Measurements from ENCODE around the gene LGALS3BP. TPM values are rescaled to one million over a fixed set of nuclear protein-coding genes. Genes with fewer than 3 reads are reported as not detected.

Gene LGALS3BP
- total RNA-seq, 4 donors from 2014 or later = 38.5 to 84.1 (median 45.7) TPM

GRCh38 chr17:78988152-78988551 lies 8.4 kb upstream of the LGALS3BP start:
- intact Hi-C loops (cut with DNase I; ENCODE audit: low total_unique reads) = no loop called here
- DNase-seq (ENCODE audit: low spot score in 2 of 2) = no peak
- no peak overlapping the region for H3K4me3 ChIP-seq (ENCODE audit: low read depth, poor library complexity, severe bottlenecking)
- WGBS, 2 donors = 68% methylated on average over 6 of the region's 6 CpGs
- TF ChIP-seq POLR2A (IDR thresholded peaks at IDR 0.05) (no peak), CTCF (IDR thresholded peaks at IDR 0.05) (no peak)

GRCh38 chr17:78986649-78987328 lies 7.1 kb upstream of the LGALS3BP start:
- intact Hi-C loops (cut with DNase I; ENCODE audit: low total_unique reads) = no loop called here
- TF ChIP-seq CTCF (IDR thresholded peaks at IDR 0.05) (no peak), POLR2A (IDR thresholded peaks at IDR 0.05) (no peak)
- no peak overlapping the region for H3K4me3 ChIP-seq (ENCODE audit: low read depth, poor library complexity, severe bottlenecking)
- 4 to 5% methylated on average over 15 of the region's 15 CpGs for WGBS, 2 donors
- no peak for DNase-seq (ENCODE audit: low spot score in 2 of 2)

GRCh38 chr17:78986048-78986648 lies 6.4 kb upstream of the LGALS3BP start:
- intact Hi-C loops (cut with DNase I; ENCODE audit: low total_unique reads) = no loop called here
- TF ChIP-seq CTCF (IDR thresholded peaks at IDR 0.05) (no peak), POLR2A (IDR thresholded peaks at IDR 0.05) (no peak)
- no peak overlapping the region for H3K4me3 ChIP-seq (ENCODE audit: low read depth, poor library complexity, severe bottlenecking)
- DNase-seq (ENCODE audit: low spot score in 2 of 2) = no peak
- WGBS, 2 donors = 27 to 30% methylated on average over 6 of the region's 6 CpGs

GRCh38 chr17:78985395-78985794 lies 5.7 kb upstream of the LGALS3BP start:
- DNase-seq (ENCODE audit: low spot score in 2 of 2) = no peak
- no peak overlapping the region for H3K4me3 ChIP-seq (ENCODE audit: low read depth, poor library complexity, severe bottlenecking)
- whole genome bisulfite sequencing, 2 donors = 87 to 91% methylated on average over 5 of the region's 5 CpGs
- intact Hi-C loops (cut with DNase I; ENCODE audit: low total_unique reads) = no loop called here
- TF ChIP-seq CTCF (IDR thresholded peaks at IDR 0.05) = no peak
- no peak for TF ChIP-seq POLR2A (IDR thresholded peaks at IDR 0.05)

- TF ChIP-seq POLR2A (IDR thresholded peaks at IDR 0.05) (no peak), CTCF (IDR thresholded peaks at IDR 0.05) (no peak)
- intact Hi-C loops (cut with DNase I; ENCODE audit: low total_unique reads) = no loop called here
- 87 to 88% methylated on average over 16 of the region's 16 CpGs for WGBS, 2 donors
- H3K4me3 ChIP-seq (ENCODE audit: low read depth, poor library complexity, severe bottlenecking) = no peak overlapping the region
- DNase-seq (ENCODE audit: low spot score in 2 of 2) = no peak
Measured at GRCh38 chr17:78981010-78981888, 1.5 kb upstream of the LGALS3BP start.
